AG09309 (cell line): Measurements from ENCODE around the gene MZB1.

Source experiments
- DNase-seq: peaks from one replicate; pipeline ENCODE4 v3.0.0-alpha.2; 2010; ENCODE audit warnings: low read depth
- H3K4me3 ChIP-seq: 2 replicates; pipeline ENCODE4 v1.5.1; 2011; ENCODE audit warnings: mild to moderate bottlenecking, low read depth, low read length, moderate library complexity; ENCODE audit not compliant: control insufficient read depth
- CTCF ChIP-seq: IDR thresholded peaks from 2 replicates; pipeline ENCODE4 v1.5.1; 2011; ENCODE audit warnings: mild to moderate bottlenecking, low read depth, low read length, inconsistent platforms; ENCODE audit not compliant: insufficient read depth, control insufficient read depth; ENCODE audit errors: missing control alignments

Gene MZB1

DNA sequence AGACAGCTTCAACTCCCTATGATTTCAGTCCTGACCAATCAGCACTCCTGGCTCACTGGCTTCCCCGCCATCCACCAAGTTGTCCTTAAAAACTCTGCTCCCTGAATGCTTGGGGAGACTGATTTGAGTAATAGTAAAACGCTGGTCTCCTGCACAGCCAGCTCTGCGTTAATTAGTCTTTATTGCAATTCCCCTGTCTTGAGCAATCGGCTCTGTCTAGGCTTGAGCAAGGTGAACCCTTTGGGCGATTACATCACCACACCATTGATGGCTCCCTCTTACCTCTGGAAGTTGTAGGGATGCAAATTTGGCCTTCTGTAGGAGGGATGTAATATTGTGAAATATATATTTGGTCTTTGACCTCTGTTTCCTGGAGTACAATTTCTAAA, 3.7 kb downstream of the MZB1 start:
- H3K4me3 ChIP-seq: no peak overlapping the region
- TF ChIP-seq CTCF: no peak
- no peak for DNase-seq

- no peak for DNase-seq
- TF ChIP-seq CTCF: no peak
- peak overlapping the region; percentile 26 for H3K4me3 ChIP-seq
These were observed 4.4 kb downstream of the MZB1 start for GRCh38 chr5:139385061-139386049.

GRCh38 chr5:139384591-139385051, 5.1 kb downstream of the MZB1 start:
- TF ChIP-seq CTCF: no peak
- peak overlapping the region; percentile 26 for H3K4me3 ChIP-seq
- DNase-seq: no peak

DNA sequence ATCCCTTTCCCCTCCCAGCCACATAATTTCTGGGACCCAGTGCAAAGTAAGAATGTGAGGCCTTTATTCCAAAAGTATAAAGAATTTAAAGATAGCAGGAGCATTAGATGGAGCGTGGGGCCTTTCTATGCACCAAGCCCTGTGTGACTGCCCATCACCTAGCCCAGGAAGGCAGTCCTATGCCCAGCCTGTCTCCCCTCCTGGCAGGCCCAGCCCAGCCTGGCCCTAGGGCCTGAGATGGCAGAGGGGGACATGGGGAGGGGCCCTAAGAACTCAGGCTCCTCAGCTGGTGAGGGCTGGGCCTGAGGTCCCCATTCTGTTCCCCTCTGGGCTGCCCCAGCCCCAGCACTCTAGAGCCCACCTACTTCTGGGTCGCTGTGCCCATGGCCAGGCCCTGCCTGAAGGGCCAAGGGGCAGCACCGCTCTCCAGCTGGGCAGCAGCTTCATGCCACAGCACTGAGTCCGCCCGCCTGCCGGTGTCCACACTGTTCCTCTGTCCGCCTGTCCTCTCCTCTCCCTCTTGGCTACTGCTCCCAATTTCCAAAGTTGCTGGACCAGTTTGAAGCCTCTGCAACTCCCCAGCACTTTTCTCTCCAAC, 5.6 kb downstream of the MZB1 start:
- H3K4me3 ChIP-seq: no peak overlapping the region
- no peak for DNase-seq
- no peak for TF ChIP-seq CTCF

- no peak for DNase-seq
- no peak for TF ChIP-seq CTCF
- H3K4me3 ChIP-seq: no peak within 1 kb of the TSS
These were observed 6.3 kb downstream of the MZB1 start, which contains the start of gene SLC23A1 for GRCh38 chr5:139383275-139383992. TSS of gene SLC23A1 (minus strand) at chr5:139383297. CDS start at chr5:139383253, 44 bp downstream.

DNA sequence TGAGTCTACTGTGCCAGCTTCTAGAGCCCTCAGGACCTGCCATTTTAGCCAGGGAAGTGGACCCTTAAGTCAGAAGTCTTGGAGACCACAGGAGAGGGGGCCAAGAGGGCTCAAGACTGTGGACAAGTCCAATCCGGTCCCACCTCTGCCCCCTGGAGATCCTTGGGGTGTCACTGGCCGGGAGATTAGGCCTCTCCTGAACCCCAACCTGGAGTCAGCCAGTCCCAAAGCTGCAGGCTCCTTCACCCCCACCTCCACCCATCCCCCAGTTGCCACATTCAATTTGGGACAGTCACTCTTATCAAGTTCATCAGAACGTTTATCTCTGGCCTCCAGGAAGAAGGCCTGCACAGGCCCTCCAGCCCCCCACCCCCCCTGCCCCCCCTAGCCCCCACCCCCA, 6.9 kb downstream of the MZB1 start:
- DNase-seq: no peak
- H3K4me3 ChIP-seq: no peak overlapping the region
- TF ChIP-seq CTCF: no peak
